ENCODE results near the gene CTIF.

Gene CTIF

GRCh38 chr18:48638451-48638850 is 99.6 kb downstream of the CTIF start:
- no peak overlapping the region for H3K27ac ChIP-seq
- H3K4me1 ChIP-seq (ENCODE audit: control insufficient read depth in 1 of 2, insufficient read depth in 1 of 2, low read depth in 1 of 2, low read length in 1 of 2): no peaks in the 10 kb centered on the region
- no peak for TF ChIP-seq CTCF (IDR thresholded peaks at IDR 0.05)
- H3K36me3 ChIP-seq: no peaks in the 10 kb centered on the region
- H3K4me3 ChIP-seq (ENCODE audit: low read depth in 1 of 2, low read length in 1 of 2): no peak overlapping the region
- no peaks in the 10 kb centered on the region for H3K9me3 ChIP-seq
- H3K27me3 ChIP-seq: no peaks in the 10 kb centered on the region

GRCh38 chr18:48638896-48639771 is 100.3 kb downstream of the CTIF start:
- H3K9me3 ChIP-seq: no peaks in the 10 kb centered on the region
- no peaks in the 10 kb centered on the region for H3K27me3 ChIP-seq
- no peaks in the 10 kb centered on the region for H3K36me3 ChIP-seq
- no peaks in the 10 kb centered on the region for H3K4me1 ChIP-seq (ENCODE audit: control insufficient read depth in 1 of 2, insufficient read depth in 1 of 2, low read depth in 1 of 2, low read length in 1 of 2)
- no peak overlapping the region for H3K27ac ChIP-seq
- TF ChIP-seq CTCF (IDR thresholded peaks at IDR 0.05): no peak
- H3K4me3 ChIP-seq (ENCODE audit: low read depth in 1 of 2, low read length in 1 of 2): no peak overlapping the region

DNA sequence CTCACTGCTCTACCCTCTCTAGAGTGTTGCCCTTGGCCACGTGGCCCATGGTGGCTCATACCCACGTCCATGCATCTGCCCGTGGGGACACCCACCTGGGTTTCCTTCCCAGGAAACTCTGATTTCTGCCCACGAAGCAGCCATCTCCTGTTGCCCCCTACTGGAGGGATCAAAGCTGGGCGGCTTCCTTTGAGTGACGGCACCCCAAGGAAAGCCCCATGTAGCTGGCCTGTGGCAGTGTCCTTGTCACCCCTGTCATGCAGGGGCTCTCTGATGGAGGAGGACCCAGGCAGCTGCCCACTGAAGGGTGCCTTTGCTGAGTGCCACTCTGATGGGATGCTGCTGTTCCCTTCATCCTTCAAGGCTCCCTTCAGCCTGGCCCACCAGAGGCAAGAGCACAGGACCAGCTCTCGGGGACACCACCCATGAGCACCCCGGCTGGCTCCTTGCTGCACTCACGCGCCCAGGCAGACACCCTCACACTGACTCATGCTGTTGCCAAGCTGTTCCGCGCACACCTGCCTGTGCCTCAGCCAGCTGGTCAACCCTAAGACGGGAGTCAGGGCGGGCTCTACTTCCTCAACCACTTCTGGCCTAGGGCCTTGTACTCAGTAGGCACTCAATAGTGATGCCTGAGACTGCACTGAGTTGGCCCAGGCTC is 101.1 kb downstream of the CTIF start:
- Histone ChIP-seq H3K4me1 (ENCODE audit: control insufficient read depth in 1 of 2, insufficient read depth in 1 of 2, low read depth in 1 of 2, low read length in 1 of 2) (no peaks in the 10 kb centered on the region), H3K9me3 (no peaks in the 10 kb centered on the region), H3K27me3 (no peaks in the 10 kb centered on the region), H3K4me3 (ENCODE audit: low read depth in 1 of 2, low read length in 1 of 2) (no peak overlapping the region), H3K36me3 (no peaks in the 10 kb centered on the region), H3K27ac (no peak overlapping the region)
- TF ChIP-seq CTCF (IDR thresholded peaks at IDR 0.05): no peak

DNA sequence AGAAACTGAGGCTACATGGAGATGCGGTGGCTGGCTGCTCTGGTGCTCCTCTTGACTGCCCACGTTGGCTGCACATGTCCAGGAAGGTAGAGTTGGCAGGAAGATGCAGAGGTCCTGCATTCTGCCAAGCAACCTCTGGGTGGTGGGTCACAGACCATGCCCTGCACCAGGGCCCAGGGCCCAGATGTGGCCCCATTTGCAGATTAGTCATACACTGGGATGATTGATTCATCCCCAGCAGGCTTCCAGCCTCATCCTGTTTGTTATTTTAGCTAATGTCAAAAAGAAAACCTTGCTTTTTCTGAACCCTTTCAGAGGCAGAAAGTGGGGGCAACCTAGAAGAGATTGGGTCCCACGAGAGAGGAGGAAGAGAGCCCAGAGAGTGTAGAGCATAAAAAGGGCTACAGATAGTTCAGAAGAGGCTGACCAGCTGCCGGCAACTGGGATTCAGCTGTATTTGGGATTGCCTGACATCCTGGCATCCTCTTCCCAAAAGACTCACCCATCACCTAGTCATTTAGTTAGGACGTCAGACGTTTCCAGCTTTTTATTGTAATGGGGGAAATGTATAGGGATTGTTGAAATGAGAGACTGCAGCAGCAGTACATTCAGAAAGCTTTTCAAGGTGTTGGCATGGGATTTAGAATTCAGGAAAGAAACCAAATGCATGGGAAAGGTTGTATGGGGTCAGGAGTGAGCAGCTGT is 101.9 kb downstream of the CTIF start:
- Histone ChIP-seq H3K9me3 (no peaks in the 10 kb centered on the region), H3K36me3 (no peaks in the 10 kb centered on the region), H3K27me3 (no peaks in the 10 kb centered on the region), H3K27ac (no peak overlapping the region), H3K4me1 (ENCODE audit: control insufficient read depth in 1 of 2, insufficient read depth in 1 of 2, low read depth in 1 of 2, low read length in 1 of 2) (no peaks in the 10 kb centered on the region), H3K4me3 (ENCODE audit: low read depth in 1 of 2, low read length in 1 of 2) (no peak overlapping the region)
- TF ChIP-seq CTCF (IDR thresholded peaks at IDR 0.05): no peak

DNA sequence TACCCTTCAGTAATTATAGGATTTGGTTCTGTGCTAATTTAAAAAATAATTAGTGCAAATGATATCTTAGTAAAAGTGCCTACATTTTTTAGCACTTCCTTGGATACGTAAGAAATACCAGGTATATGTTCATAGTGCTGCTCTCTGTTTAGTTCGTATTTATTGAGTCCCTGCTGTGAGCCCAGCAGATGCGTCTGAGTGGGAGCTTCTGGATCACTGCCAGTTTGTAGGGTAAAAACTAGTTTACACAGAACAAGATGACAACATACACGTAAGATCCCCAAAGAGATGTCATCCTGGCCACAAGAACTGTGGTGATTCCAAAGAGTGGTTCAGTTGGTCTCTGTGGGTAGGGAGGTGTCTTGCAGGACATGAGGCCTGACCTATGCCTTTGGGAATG is 103.2 kb downstream of the CTIF start:
- Histone ChIP-seq H3K4me3 (ENCODE audit: low read depth in 1 of 2, low read length in 1 of 2) (no peak overlapping the region), H3K4me1 (ENCODE audit: control insufficient read depth in 1 of 2, insufficient read depth in 1 of 2, low read depth in 1 of 2, low read length in 1 of 2) (no peaks in the 10 kb centered on the region), H3K27me3 (no peaks in the 10 kb centered on the region), H3K9me3 (no peaks in the 10 kb centered on the region), H3K36me3 (no peaks in the 10 kb centered on the region), H3K27ac (no peak overlapping the region)
- TF ChIP-seq CTCF (IDR thresholded peaks at IDR 0.05): no peak
